ENCODE results near the gene THRSP.

Gene THRSP

GRCh38 chr11:78097666-78098385 is 34.2 kb downstream of the THRSP start:
- DNase-seq (ENCODE audit: low read depth in 2 of 2): no peak

GRCh38 chr11:78099666-78100065 is 36.0 kb downstream of the THRSP start:
- DNase-seq (ENCODE audit: low read depth in 2 of 2): no peak

GRCh38 chr11:78100261-78100660 is 36.6 kb downstream of the THRSP start:
- no peak for DNase-seq (ENCODE audit: low read depth in 2 of 2)

- DNase-seq (ENCODE audit: low read depth in 2 of 2): no peak
Observed at GRCh38 chr11:78100676-78101472, 37.2 kb downstream of the THRSP start.

- no peak for DNase-seq (ENCODE audit: low read depth in 2 of 2)
Observed at GRCh38 chr11:78109081-78110015, 45.7 kb downstream of the THRSP start.

GRCh38 chr11:78110351-78110750 is 46.7 kb downstream of the THRSP start:
- no peak for DNase-seq (ENCODE audit: low read depth in 2 of 2)

- DNase-seq (ENCODE audit: low read depth in 2 of 2): no peak
Observed at GRCh38 chr11:78110830-78111229, 47.2 kb downstream of the THRSP start.

- no peak for DNase-seq (ENCODE audit: low read depth in 2 of 2)
Observed at GRCh38 chr11:78111298-78111697, 47.6 kb downstream of the THRSP start.

- no peak for DNase-seq (ENCODE audit: low read depth in 2 of 2)
Observed at GRCh38 chr11:78112582-78113275, 49.1 kb downstream of the THRSP start.

All from stimulated activated CD4-positive, alpha-beta T cell treated with anti-CD3 and anti-CD28 coated beads, Interleukin-4, amount 100 ng/mL, for 48 hours (primary cell).